NB4 (cell line): ENCODE measurements around the gene RTN4.

Experiments used
- DNase-seq: peaks from one replicate; pipeline ENCODE4 v3.0.0; 2010; ENCODE audit warnings: low read depth
- H3K4me3 ChIP-seq: one replicate; pipeline ENCODE4 v1.5.1; 2011; ENCODE audit warnings: mild to moderate bottlenecking, low read depth, low read length, moderate library complexity
- CTCF ChIP-seq: IDR thresholded peaks from one replicate; pipeline ENCODE4 v1.5.1; 2012; ENCODE audit warnings: low read depth, low read length
- MAX ChIP-seq: IDR thresholded peaks from 2 replicates; pipeline ENCODE4 v1.6.1; 2011; ENCODE audit warnings: low read depth, low read length
- MYC ChIP-seq: IDR thresholded peaks from 2 replicates; pipeline ENCODE4 v1.6.1; 2011; ENCODE audit warnings: low read depth, low read length
- POLR2A ChIP-seq: IDR thresholded peaks from 2 replicates; pipeline ENCODE4 v1.6.1; 2011; ENCODE audit warnings: mild to moderate bottlenecking; ENCODE audit not compliant: insufficient read length; ENCODE audit errors: extremely low read depth

The RTN4 gene

GRCh38 chr2:54979321-54980044, 70.8 kb downstream of the RTN4 start:
- DNase-seq: no peak

GRCh38 chr2:54977149-54977548, 73.1 kb downstream of the RTN4 start:
- no peak for DNase-seq
- TF ChIP-seq CTCF (no peak), POLR2A (no peak), MAX (no peak), MYC (no peak)
- H3K4me3 ChIP-seq: no peak overlapping the region

More at GRCh38 chr2:54979321-54980044, 70.8 kb downstream of the RTN4 start:
- TF ChIP-seq CTCF (no peak), MYC (no peak), POLR2A (no peak)
- H3K4me3 ChIP-seq: no peak overlapping the region

GRCh38 chr2:54975598-54976492, 74.4 kb downstream of the RTN4 start:
- TF ChIP-seq CTCF (no peak), POLR2A (no peak), MAX (no peak), MYC (no peak)
- no peak overlapping the region for H3K4me3 ChIP-seq
- no peak for DNase-seq

- no peak for DNase-seq
- H3K4me3 ChIP-seq: no peak overlapping the region
- TF ChIP-seq MYC (no peak), MAX (no peak), POLR2A (no peak), CTCF (no peak)
Measured at GRCh38 chr2:54975175-54975574, 75.1 kb downstream of the RTN4 start.

GRCh38 chr2:54969940-54970338, 80.3 kb downstream of the RTN4 start:
- TF ChIP-seq POLR2A: no peak
- no peak overlapping the region for H3K4me3 ChIP-seq
- no peak for DNase-seq

GRCh38 chr2:54969295-54969939, 80.8 kb downstream of the RTN4 start:
- no peak overlapping the region for H3K4me3 ChIP-seq
- DNase-seq: no peak
- TF ChIP-seq POLR2A: no peak
- TF ChIP-seq MAX: no peak
- TF ChIP-seq MYC: no peak
- TF ChIP-seq CTCF: no peak
